Measurements from ENCODE around the gene TMEM170A.

- TF ChIP-seq POLR2AphosphoS5 (IDR thresholded peaks at IDR 0.05; ENCODE audit: low read depth, low read length) (peak; percentile 74), REST (IDR thresholded peaks at IDR 0.05; ENCODE audit: insufficient read depth in 1 of 2, low read depth in 2 of 2, low read length in 2 of 2) (no peak)
Measured at GRCh38 chr16:75420987-75421819, 43.3 kb downstream of the TMEM170A start.

Data from PFSK-1 (cell line).